ENCODE results near the gene NEURL1. TPM values are rescaled to one million over a fixed set of nuclear protein-coding genes. Genes with fewer than 3 reads are reported as not detected.
"Not testable (repeated sequence)": the region's sequence is repeated elsewhere in the genome, so short reads cannot be mapped to it uniquely, and the experiment has no call there.

The NEURL1 gene
- total RNA-seq, 2 experiments from 2014 or later: 0.98 to 1.1 TPM

GRCh38 chr10:103499881-103500280 lies 6.4 kb downstream of the NEURL1 start:
- Mint-ChIP-seq H3K4me1 (peaks cover 36% of the 10 kb centered on the region), H3K27ac (no peak overlapping the region), H3K9me3 (no peaks in the 10 kb centered on the region), H3K27me3 (peaks cover 75% of the 10 kb centered on the region), H3K4me3 (no peak overlapping the region), H3K36me3 (ENCODE audit: low read depth) (peaks cover 2% of the 10 kb centered on the region)
- POLR2A ChIA-PET: interaction anchor here (1.7 kb wide), 1 partner anchor 48 kb away, joined by 5 read pairs; the partner anchor contains the start of gene CALHM2
- CTCF ChIA-PET: interaction anchor here (0.6 to 1.5 kb wide), 4 partner anchors 14 to 256 kb away, joined by 3 to 7 read pairs (median 4); no protein-coding TSS in a partner anchor
- DNase-seq: no peak

GRCh38 chr10:103500481-103500880 lies 7.0 kb downstream of the NEURL1 start:
- CTCF ChIA-PET: interaction anchor here (1.2 kb wide), 1 partner anchor 84 kb away, joined by 3 read pairs; no protein-coding TSS in a partner anchor
- Mint-ChIP-seq H3K36me3 (ENCODE audit: low read depth) (peaks cover 2% of the 10 kb centered on the region), H3K4me3 (no peak overlapping the region), H3K27ac (no peak overlapping the region), H3K27me3 (peaks cover 69% of the 10 kb centered on the region), H3K4me1 (peaks cover 36% of the 10 kb centered on the region), H3K9me3 (no peaks in the 10 kb centered on the region)
- DNase-seq: no peak
- POLR2A ChIA-PET: interaction anchor here (1.7 kb wide), 1 partner anchor 49 kb away, joined by 5 read pairs; the partner anchor contains the start of gene CALHM2

- Mint-ChIP-seq H3K4me3 (no peak overlapping the region), H3K27ac (no peak overlapping the region), H3K9me3 (no peaks in the 10 kb centered on the region), H3K27me3 (peaks cover 68% of the 10 kb centered on the region), H3K4me1 (peaks cover 36% of the 10 kb centered on the region), H3K36me3 (ENCODE audit: low read depth) (peaks cover 2% of the 10 kb centered on the region)
- ChIA-PET POLR2A (interaction anchor here (1.7 kb wide), 1 partner anchor 49 kb away, joined by 5 read pairs; the partner anchor contains the start of gene CALHM2), CTCF (interaction anchor here (0.6 kb wide), 2 partner anchors 70 to 156 kb away, joined by 3 to 5 read pairs; no protein-coding TSS in a partner anchor)
- DNase-seq: no peak
Measured at GRCh38 chr10:103501186-103501585, 7.7 kb downstream of the NEURL1 start.

- DNase-seq: no peak
- peaks cover 72% of the 10 kb centered on the region for H3K27me3 Mint-ChIP-seq
- no peaks in the 10 kb centered on the region for H3K9me3 Mint-ChIP-seq
- ChIA-PET POLR2A (interaction anchor here (3.4 kb wide), 1 partner anchor 10 kb away, joined by 13 read pairs; the partner anchor contains the start of gene NEURL1), CTCF (interaction anchor here (0.6 to 1.0 kb wide), 3 partner anchors 25 to 169 kb away, joined by 3 to 4 read pairs (median 3); no protein-coding TSS in a partner anchor)
- H3K4me1 Mint-ChIP-seq: peaks cover 36% of the 10 kb centered on the region
- H3K36me3 Mint-ChIP-seq (ENCODE audit: low read depth): peaks cover 2% of the 10 kb centered on the region
- H3K27ac Mint-ChIP-seq: no peak overlapping the region
- H3K4me3 Mint-ChIP-seq: no peak overlapping the region
Measured at GRCh38 chr10:103502849-103503660, 9.6 kb downstream of the NEURL1 start.

DNA sequence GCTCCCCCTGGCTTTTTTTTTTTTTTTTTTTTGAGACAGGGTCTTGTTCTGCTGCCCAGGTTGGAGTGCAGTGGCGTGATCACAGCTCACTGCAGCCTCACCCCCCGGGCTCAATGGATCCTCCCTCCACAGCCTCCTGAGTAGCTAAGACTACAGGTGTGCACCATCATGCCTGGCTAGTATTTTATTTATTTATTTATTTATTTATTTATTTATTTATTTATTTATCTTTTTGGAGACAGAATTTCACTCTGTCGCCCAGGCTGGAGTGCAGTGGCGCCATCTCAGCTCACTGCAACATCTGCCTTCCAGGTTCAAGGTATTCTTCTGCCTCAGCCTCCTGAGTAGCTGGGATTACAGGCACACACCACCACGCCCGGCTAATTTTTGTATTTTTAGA lies 10.3 kb downstream of the NEURL1 start:
- H3K27me3 Mint-ChIP-seq: peaks cover 73% of the 10 kb centered on the region
- not testable (repeated sequence) for H3K9me3 Mint-ChIP-seq

DNA sequence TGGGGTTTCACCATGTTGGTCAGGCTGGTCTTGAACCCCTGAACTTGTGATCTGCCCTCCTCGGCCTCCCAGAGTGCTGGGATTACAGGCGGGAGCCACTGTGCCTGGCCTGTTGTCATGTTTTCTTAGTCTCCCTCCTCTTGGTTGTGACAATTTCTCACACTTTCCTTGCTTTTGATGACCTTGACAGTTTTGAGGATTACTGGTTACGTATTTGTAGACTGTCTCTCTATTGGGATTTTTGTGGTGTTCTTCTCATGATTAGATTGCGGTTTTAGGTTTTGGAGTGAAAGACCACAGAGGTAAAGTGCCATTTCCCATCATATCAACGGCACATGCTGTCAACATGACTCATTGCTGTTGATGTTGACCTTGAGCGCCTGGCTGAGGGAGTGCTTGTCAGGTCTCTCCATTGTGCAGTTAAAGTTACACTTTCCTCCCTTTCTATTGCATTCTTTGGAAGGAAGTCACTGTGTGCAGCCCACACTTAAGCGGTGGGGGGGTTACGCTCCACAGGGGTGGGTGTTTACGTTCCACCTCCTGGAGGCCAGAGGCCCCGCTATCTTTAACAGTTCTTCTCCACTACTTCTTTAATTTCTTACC lies 10.8 kb downstream of the NEURL1 start:
- ChIA-PET CTCF (interaction anchor here (0.7 to 1.4 kb wide), 2 partner anchors 9 to 39 kb away, joined by 3 to 5 read pairs; no protein-coding TSS in a partner anchor), POLR2A (interaction anchor here (1.0 to 3.4 kb wide), 2 partner anchors 11 to 187 kb away, joined by 3 to 13 read pairs; partner anchors contain the start of gene NEURL1)
- H3K27me3 Mint-ChIP-seq: peaks cover 68% of the 10 kb centered on the region
- peak; percentile 66 for DNase-seq
- no peaks in the 10 kb centered on the region for H3K9me3 Mint-ChIP-seq
- H3K27ac Mint-ChIP-seq: peak overlapping the region; percentile 0
- H3K4me1 Mint-ChIP-seq: peaks cover 36% of the 10 kb centered on the region
- H3K4me3 Mint-ChIP-seq: no peak overlapping the region
- H3K36me3 Mint-ChIP-seq (ENCODE audit: low read depth): no peaks in the 10 kb centered on the region

More for the DNA sequence above, 10.3 kb downstream of the NEURL1 start:
- not testable (repeated sequence) for DNase-seq; H3K4me3 Mint-ChIP-seq; H3K36me3 Mint-ChIP-seq (ENCODE audit: low read depth); H3K27ac Mint-ChIP-seq
- ChIA-PET CTCF (interaction anchor here (0.7 to 1.0 kb wide), 3 partner anchors 8 to 170 kb away, joined by 3 to 4 read pairs (median 3); no protein-coding TSS in a partner anchor), POLR2A (interaction anchor here (3.4 kb wide), 1 partner anchor 11 kb away, joined by 13 read pairs; the partner anchor contains the start of gene NEURL1)
- peaks cover 36% of the 10 kb centered on the region for H3K4me1 Mint-ChIP-seq

GRCh38 chr10:103506061-103506460 lies 12.6 kb downstream of the NEURL1 start:
- H3K27me3 Mint-ChIP-seq: peaks cover 61% of the 10 kb centered on the region
- H3K36me3 Mint-ChIP-seq (ENCODE audit: low read depth): no peaks in the 10 kb centered on the region
- H3K9me3 Mint-ChIP-seq: no peaks in the 10 kb centered on the region
- POLR2A ChIA-PET: interaction anchor here (0.9 to 3.4 kb wide), 2 partner anchors 13 to 314 kb away, joined by 3 to 13 read pairs; partner anchors contain the start of gene NEURL1
- peaks cover 24% of the 10 kb centered on the region for H3K4me1 Mint-ChIP-seq
- CTCF ChIA-PET: no interaction called here
- no peak for DNase-seq
- H3K4me3 Mint-ChIP-seq: no peak overlapping the region
- no peak overlapping the region for H3K27ac Mint-ChIP-seq

GRCh38 chr10:103507235-103508191 lies 14.0 kb downstream of the NEURL1 start:
- ChIA-PET POLR2A (interaction anchor here (1.4 kb wide), 1 partner anchor 16 kb away, joined by 3 read pairs; no protein-coding TSS in a partner anchor), CTCF (no interaction called here)
- no peaks in the 10 kb centered on the region for H3K36me3 Mint-ChIP-seq (ENCODE audit: low read depth)

DNA sequence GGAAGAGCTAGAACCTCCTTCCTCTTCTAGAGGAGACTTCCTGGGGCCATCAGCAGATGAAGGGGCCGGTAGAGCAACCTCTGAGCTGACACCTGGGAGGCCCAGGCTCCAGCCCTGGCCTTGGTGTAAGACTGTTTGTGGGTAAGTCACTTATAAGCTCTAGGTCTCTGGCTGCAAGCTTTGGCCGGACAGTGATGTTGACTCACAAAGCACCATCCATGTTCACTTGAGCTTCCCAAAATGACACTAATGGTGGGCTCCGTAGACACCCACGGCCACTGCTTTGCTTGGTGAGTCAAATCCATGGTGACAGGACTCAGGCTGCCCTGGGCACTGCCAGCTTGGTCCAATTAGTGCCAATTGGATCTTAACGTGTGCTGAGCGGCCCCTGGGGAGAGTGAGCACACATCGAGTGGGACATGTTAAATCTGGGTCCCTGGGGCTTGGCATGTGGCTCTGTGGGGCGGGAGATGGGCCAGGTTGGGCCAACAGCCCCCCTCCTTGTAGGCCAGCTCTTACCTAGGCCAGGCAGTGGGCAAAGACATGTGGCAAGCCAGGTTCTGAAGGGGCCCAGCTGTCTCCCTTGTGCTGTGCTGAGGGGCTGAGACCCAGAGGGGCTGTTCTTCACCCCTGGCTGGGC lies 16.7 kb downstream of the NEURL1 start:
- Mint-ChIP-seq H3K27me3 (peaks cover 43% of the 10 kb centered on the region), H3K36me3 (ENCODE audit: low read depth) (no peaks in the 10 kb centered on the region), H3K4me1 (peaks cover under 1% of the 10 kb centered on the region), H3K27ac (no peak overlapping the region), H3K4me3 (no peak overlapping the region), H3K9me3 (no peaks in the 10 kb centered on the region)
- DNase-seq: no peak
- POLR2A ChIA-PET: no interaction called here
- CTCF ChIA-PET: interaction anchor here (0.6 kb wide), 1 partner anchor 253 kb away, joined by 5 read pairs; no protein-coding TSS in a partner anchor

More at GRCh38 chr10:103507235-103508191, 14.0 kb downstream of the NEURL1 start:
- Mint-ChIP-seq H3K9me3 (no peaks in the 10 kb centered on the region), H3K27ac (no peak overlapping the region), H3K4me3 (no peak overlapping the region), H3K27me3 (peaks cover 56% of the 10 kb centered on the region), H3K4me1 (peaks cover 19% of the 10 kb centered on the region)
- DNase-seq: no peak

DNA sequence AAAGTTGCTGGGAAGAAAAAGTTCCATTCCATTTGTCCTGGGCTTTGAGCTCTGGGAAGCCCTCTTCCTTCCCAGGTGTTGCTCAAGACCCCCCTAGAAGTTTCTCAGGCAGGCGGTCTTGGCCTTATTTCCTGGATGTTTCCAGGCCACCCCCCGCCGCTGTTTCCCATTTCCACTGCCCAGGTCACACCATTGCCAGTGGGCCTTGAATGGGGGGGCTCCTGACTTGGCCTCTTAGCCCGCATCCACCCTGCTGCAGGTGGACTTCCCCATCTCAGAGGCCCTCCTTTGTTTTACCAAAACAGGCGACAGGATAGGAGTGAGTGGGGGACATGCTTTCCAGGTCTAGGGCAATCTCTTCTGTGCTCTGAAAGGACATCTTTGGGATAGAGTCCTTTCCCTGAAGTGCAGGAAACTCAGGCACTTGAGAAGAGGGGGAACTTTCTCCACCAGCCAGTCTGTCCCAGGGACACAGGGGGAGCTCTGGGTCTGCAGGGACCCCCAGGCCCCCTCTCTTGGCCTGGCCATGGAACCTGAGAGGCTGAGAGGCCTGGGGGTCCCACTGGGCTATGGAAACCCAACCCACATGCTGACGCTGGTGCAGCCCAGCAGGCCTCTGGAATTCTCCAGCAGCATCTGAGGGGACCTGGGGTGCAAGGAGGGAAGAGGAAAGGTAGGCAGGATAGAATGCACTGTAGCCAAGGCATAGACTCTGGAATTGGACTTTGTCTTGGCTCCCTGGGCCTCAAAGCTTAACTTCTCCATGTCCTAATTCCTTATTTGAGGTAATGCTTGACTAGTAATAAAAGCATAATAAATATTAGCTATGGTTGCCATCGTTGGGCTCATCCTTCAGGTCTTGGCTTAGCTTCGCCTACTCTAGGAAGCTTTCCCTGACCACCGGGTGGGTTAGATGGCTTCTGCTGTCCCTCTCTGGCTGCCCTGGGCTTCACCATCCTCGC lies 17.6 kb downstream of the NEURL1 start:
- Mint-ChIP-seq H3K4me3 (no peak overlapping the region), H3K36me3 (ENCODE audit: low read depth) (no peaks in the 10 kb centered on the region), H3K4me1 (peaks cover 7% of the 10 kb centered on the region), H3K27ac (no peak overlapping the region), H3K9me3 (no peaks in the 10 kb centered on the region), H3K27me3 (peaks cover 43% of the 10 kb centered on the region)
- POLR2A ChIA-PET: interaction anchor here (0.6 kb wide), 1 partner anchor 21 kb away, joined by 3 read pairs; no protein-coding TSS in a partner anchor
- CTCF ChIA-PET: no interaction called here
- no peak for DNase-seq

GRCh38 chr10:103512166-103512565 lies 18.7 kb downstream of the NEURL1 start:
- CTCF ChIA-PET: no interaction called here
- Mint-ChIP-seq H3K9me3 (no peaks in the 10 kb centered on the region), H3K27ac (no peak overlapping the region), H3K36me3 (ENCODE audit: low read depth) (no peaks in the 10 kb centered on the region), H3K27me3 (peaks cover 36% of the 10 kb centered on the region), H3K4me1 (peaks cover 7% of the 10 kb centered on the region), H3K4me3 (no peak overlapping the region)
- POLR2A ChIA-PET: no interaction called here
- DNase-seq: no peak
